ENCODE data around the gene HOXA6. TPM values are rescaled to one million over a fixed set of nuclear protein-coding genes. Genes with fewer than 3 reads are reported as not detected.

Gene HOXA6
- total and polyA plus RNA-seq, 2 donors (not counting 1 experiment from before 2014, with no cell fraction given): 0.18 to 0.49 TPM

DNA sequence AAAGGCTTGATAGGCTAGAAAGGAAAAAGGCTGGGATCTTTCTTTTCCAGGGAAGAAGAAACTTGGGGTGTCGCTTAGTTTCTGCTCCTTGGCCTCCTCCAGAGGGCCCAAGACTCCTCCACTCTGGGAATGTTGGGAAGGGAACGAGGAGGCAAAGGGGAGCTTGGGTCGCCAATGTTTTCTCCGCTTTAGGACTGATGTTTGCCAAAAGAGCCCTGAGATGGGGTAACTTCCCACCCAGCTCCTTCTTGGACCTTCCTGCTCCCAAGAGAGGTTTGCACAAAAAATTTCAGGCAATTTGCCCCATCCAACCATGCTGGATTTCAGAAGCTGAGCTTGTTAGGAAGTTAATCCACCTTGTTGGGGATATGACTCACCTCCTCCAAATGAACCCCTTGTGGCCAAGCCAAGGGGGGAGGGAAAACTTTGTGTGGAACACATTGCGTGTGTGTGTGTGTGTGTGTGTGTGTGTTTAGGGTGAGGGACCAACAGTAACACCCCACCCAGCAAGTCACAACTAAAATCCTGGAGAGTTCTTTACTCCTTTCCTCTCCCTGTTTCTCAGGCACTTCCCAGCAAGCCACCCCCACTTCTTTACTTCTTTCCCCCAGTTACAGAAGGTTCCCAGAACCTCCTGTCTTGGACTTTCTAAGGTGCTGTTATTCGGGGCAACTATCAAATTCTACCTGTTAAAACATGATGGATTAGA lies 36.4 kb downstream of the HOXA6 start:
- Mint-ChIP-seq H3K27ac (no peak overlapping the region), H3K4me3 (no peak overlapping the region), H3K9me3 (ENCODE audit: insufficient read depth) (no peaks in the 10 kb centered on the region), H3K4me1 (no peaks in the 10 kb centered on the region), H3K27me3 (peaks cover 8% of the 10 kb centered on the region)
- no peaks in the 10 kb centered on the region for H3K36me3 ChIP-seq (replicated peaks in 1 of 2; ENCODE audit: control extremely low read depth in 1 of 2, control insufficient read depth in 1 of 2, extremely low read depth in 1 of 2, insufficient read depth in 2 of 2, low read length in 1 of 2)
- H3K9ac ChIP-seq (ENCODE audit: low read length): no peak overlapping the region
- H3K9me3 ChIP-seq (ENCODE audit: control extremely low read depth in 1 of 3, control insufficient read depth in 2 of 3, insufficient read depth in 1 of 3, low read length in 2 of 3): peaks cover 0 to 21% (median 0%) of the 10 kb centered on the region in 3 donors
- POLR2A ChIA-PET: no interaction called here
- intact Hi-C loops (cut with micrococcal nuclease): no loop called here
- CTCF ChIA-PET: interaction anchor here (1.0 kb wide), 1 partner anchor 245 kb away, joined by 4 read pairs; no protein-coding TSS in a partner anchor
- no peak overlapping the region for H3K4me3 ChIP-seq (ENCODE audit: control extremely low read depth in 1 of 5, extremely low read depth in 1 of 5, insufficient read depth in 1 of 5, low read depth in 2 of 5, low read length in 4 of 5)
- no peak overlapping the region for H2AFZ ChIP-seq (ENCODE audit: insufficient read depth, low read depth, low read length, poor library complexity, severe bottlenecking)
- no peak overlapping the region for H3K4me2 ChIP-seq (replicated peaks; ENCODE audit: low read depth, low read length, poor library complexity, severe bottlenecking)
- TF ChIP-seq, protein P1, sequence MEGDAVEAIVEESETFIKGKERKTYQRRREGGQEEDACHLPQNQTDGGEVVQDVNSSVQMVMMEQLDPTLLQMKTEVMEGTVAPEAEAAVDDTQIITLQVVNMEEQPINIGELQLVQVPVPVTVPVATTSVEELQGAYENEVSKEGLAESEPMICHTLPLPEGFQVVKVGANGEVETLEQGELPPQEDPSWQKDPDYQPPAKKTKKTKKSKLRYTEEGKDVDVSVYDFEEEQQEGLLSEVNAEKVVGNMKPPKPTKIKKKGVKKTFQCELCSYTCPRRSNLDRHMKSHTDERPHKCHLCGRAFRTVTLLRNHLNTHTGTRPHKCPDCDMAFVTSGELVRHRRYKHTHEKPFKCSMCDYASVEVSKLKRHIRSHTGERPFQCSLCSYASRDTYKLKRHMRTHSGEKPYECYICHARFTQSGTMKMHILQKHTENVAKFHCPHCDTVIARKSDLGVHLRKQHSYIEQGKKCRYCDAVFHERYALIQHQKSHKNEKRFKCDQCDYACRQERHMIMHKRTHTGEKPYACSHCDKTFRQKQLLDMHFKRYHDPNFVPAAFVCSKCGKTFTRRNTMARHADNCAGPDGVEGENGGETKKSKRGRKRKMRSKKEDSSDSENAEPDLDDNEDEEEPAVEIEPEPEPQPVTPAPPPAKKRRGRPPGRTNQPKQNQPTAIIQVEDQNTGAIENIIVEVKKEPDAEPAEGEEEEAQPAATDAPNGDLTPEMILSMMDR (IDR thresholded peaks at IDR 0.05): no peak
- no peak for TF ChIP-seq EZH2 (IDR thresholded peaks at IDR 0.05; ENCODE audit: borderline replicate concordance, insufficient read depth, low read depth, low read length, poor library complexity, severe bottlenecking)
- peaks cover 0 to 3% (median 1%) of the 10 kb centered on the region in 4 experiments for H3K27me3 ChIP-seq (replicated peaks in 1 of 4; ENCODE audit: control extremely low read depth in 1 of 4, control insufficient read depth in 3 of 4, insufficient read depth in 4 of 4, low read length in 3 of 4)
- no peak for DNase-seq
- H3K79me2 ChIP-seq (ENCODE audit: control insufficient read depth, insufficient read depth, low read length): no peaks in the 10 kb centered on the region
- no peak overlapping the region for H3K27ac ChIP-seq (ENCODE audit: low read length in 2 of 2)
- no peaks in the 10 kb centered on the region for H3K4me1 ChIP-seq (ENCODE audit: control insufficient read depth in 2 of 2, insufficient read depth in 2 of 2, low read length in 2 of 2)
- WGBS (ENCODE audit: insufficient coverage): 92% methylated on average over 4 of the region's 6 CpGs
- H4K20me1 ChIP-seq (ENCODE audit: control insufficient read depth, insufficient read depth, low read length, poor library complexity, severe bottlenecking): no peaks in the 10 kb centered on the region
- no peak for ATAC-seq (ENCODE audit: low read depth)

All from B cell (primary cell).